ENCODE results near the gene PSMB7. TPM values are rescaled to one million over a fixed set of nuclear protein-coding genes. Genes with fewer than 3 reads are reported as not detected.

The PSMB7 gene
- polyA plus RNA-seq, 1 of the 3 experiments (the other 2 are of a cell fraction): 357 TPM

- TF ChIP-seq TEAD4 (IDR thresholded peaks at IDR 0.05; ENCODE audit: borderline replicate concordance, insufficient read depth): no peak
- no peak for TF ChIP-seq IRF3 (IDR thresholded peaks at IDR 0.05; ENCODE audit: low read depth, low read length)
Measured at GRCh38 chr9:124347206-124347967, 67.9 kb downstream of the PSMB7 start (continued).

DNA sequence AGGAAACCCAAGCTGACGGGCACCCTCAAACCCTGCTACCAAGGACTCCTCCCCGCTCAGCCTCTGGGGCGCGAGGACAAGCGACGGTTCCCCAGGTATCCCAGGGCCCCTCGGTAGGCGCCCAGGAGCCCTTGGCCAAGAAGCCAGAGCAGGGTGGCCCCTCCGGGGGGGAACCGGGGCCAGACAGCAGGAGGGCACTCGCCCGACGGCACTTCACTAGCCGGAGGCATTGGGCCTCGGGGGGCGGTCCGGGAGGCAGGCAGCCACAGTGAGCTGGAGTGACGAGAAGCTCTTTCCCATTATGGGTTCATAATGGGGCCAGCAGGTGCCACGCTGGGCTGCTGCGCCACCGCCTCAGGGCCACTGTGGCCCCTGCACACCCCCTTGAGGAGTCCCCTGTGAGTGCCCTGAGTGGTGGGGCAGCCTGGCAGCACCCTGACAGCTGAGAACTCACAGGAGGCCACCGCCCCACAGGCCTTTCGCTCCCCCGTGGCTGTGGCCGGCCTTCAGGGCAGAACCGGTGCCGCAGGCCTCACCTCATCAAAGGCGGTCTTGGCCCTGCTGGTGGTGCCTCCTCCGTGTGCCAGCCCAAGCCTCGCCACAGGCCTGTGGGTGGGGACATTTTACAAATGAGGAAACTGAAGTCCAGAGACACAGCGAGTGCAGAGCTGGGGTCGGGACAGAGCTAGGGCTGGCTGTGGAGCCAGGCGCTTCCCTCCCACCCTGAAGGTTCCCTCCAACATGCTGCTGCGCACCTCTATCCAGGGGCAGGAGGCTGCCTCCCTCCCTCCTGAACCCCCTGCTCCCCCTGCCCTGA is 68.7 kb downstream of the PSMB7 start:
- CTCF ChIA-PET: interaction anchor here (1.1 to 2.0 kb wide), 3 partner anchors 24 to 220 kb away, joined by 3 to 6 read pairs (median 4); no protein-coding TSS in a partner anchor
- POLR2A ChIA-PET: no interaction called here
- no peak overlapping the region for H3K27ac ChIP-seq (ENCODE audit: low read depth in 2 of 2, low read length in 1 of 2)
- peaks cover 10% of the 10 kb centered on the region; the same call in 1 of the 2 replicates for H4K20me1 ChIP-seq (ENCODE audit: insufficient read depth)
- DNase-seq: no peak
- H3F3A ChIP-seq (replicated peaks; ENCODE audit: insufficient read depth): peaks cover 32% of the 10 kb centered on the region
- H3K79me2 ChIP-seq (ENCODE audit: insufficient read depth): no peaks in the 10 kb centered on the region
- WGBS (ENCODE audit: low lambda C conversion rate): 90% methylated on average over 13 of the region's 34 CpGs
- H3K36me3 ChIP-seq (replicated peaks in 1 of 2; ENCODE audit: control insufficient read depth in 1 of 2, insufficient read depth in 2 of 2, low read length in 1 of 2): peaks cover 19 to 71% of the 10 kb centered on the region in 2 experiments
- no peaks in the 10 kb centered on the region for H3K9me3 ChIP-seq
- H3K9me2 ChIP-seq: no peaks in the 10 kb centered on the region
- H3K4me1 ChIP-seq (ENCODE audit: control insufficient read depth in 1 of 2, insufficient read depth in 2 of 2, low read depth in 1 of 2, low read length in 1 of 2): peaks cover 14 to 15% of the 10 kb centered on the region in 2 experiments; a peak in 3 of 4 replicates
- H3K4me3 ChIP-seq (ENCODE audit: low read depth in 2 of 2, low read length in 1 of 2): no peak overlapping the region
- no peak overlapping the region for H3K4me2 ChIP-seq
- TF ChIP-seq MEF2A (IDR thresholded peaks at IDR 0.05; ENCODE audit: borderline replicate concordance, low read depth) (no peak), TCF12 (IDR thresholded peaks at IDR 0.05) (no peak)
- no peaks in the 10 kb centered on the region for H3K27me3 ChIP-seq (ENCODE audit: insufficient read depth)
- no peak overlapping the region for H2AFZ ChIP-seq (ENCODE audit: low read depth)
- H3K9ac ChIP-seq: no peak overlapping the region

- TF ChIP-seq POLR2AphosphoS5 (IDR thresholded peaks at IDR 0.05; ENCODE audit: low read depth, low read length): no peak
- TF ChIP-seq TEAD4 (IDR thresholded peaks at IDR 0.05; ENCODE audit: borderline replicate concordance, insufficient read depth): no peak
- 100% methylated on average over 6 of the region's 9 CpGs for WGBS (ENCODE audit: low lambda C conversion rate)
- CTCF ChIA-PET: no interaction called here
Measured at GRCh38 chr9:124345751-124346281, 69.4 kb downstream of the PSMB7 start.

More at GRCh38 chr9:124345751-124346281, 69.4 kb downstream of the PSMB7 start:
- H3K27ac ChIP-seq (ENCODE audit: low read depth in 2 of 2, low read length in 1 of 2): no peak overlapping the region
- no peak overlapping the region for H2AFZ ChIP-seq (ENCODE audit: low read depth)
- no peaks in the 10 kb centered on the region for H3K79me2 ChIP-seq (ENCODE audit: insufficient read depth)
- no peak overlapping the region for H3K4me2 ChIP-seq
- peaks cover 26% of the 10 kb centered on the region for H3F3A ChIP-seq (replicated peaks; ENCODE audit: insufficient read depth)
- peaks cover 12 to 64% of the 10 kb centered on the region in 2 experiments for H3K36me3 ChIP-seq (replicated peaks in 1 of 2; ENCODE audit: control insufficient read depth in 1 of 2, insufficient read depth in 2 of 2, low read length in 1 of 2)
- no peak for DNase-seq
- H4K20me1 ChIP-seq (ENCODE audit: insufficient read depth): peaks cover 8% of the 10 kb centered on the region; the same call in 1 of the 2 replicates
- no peak overlapping the region for H3K9ac ChIP-seq
- H3K4me1 ChIP-seq (ENCODE audit: control insufficient read depth in 1 of 2, insufficient read depth in 2 of 2, low read depth in 1 of 2, low read length in 1 of 2): peaks cover 14 to 15% of the 10 kb centered on the region in 2 experiments; a peak in 3 of 4 replicates
- H3K27me3 ChIP-seq (ENCODE audit: insufficient read depth): no peaks in the 10 kb centered on the region
- H3K9me2 ChIP-seq: no peaks in the 10 kb centered on the region
- H3K4me3 ChIP-seq (ENCODE audit: low read depth in 2 of 2, low read length in 1 of 2): no peak overlapping the region
- H3K9me3 ChIP-seq: no peaks in the 10 kb centered on the region
- POLR2A ChIA-PET: no interaction called here
